ENCODE results near the gene KHDC1.

DNA sequence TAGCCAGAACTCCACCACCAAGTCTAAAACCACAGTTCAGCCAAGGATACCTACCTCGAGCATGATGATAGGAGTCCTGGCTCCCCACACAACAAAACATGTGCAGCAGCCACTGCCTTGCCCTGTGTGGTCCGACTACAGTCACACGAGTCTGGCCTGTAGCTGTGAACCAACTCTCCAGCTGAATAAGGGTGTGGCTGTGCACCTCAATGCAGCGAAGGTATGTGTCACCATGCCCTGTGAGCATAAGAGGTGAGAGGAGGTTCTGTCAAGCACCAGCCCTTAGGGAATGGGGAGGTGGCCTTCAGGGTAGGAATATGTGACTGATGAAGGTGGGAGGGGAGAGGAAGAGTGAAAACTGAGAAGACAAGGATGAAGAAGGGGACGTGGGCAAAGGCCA is 21.0 kb downstream of the KHDC1 start:
- TF ChIP-seq, protein P1, sequence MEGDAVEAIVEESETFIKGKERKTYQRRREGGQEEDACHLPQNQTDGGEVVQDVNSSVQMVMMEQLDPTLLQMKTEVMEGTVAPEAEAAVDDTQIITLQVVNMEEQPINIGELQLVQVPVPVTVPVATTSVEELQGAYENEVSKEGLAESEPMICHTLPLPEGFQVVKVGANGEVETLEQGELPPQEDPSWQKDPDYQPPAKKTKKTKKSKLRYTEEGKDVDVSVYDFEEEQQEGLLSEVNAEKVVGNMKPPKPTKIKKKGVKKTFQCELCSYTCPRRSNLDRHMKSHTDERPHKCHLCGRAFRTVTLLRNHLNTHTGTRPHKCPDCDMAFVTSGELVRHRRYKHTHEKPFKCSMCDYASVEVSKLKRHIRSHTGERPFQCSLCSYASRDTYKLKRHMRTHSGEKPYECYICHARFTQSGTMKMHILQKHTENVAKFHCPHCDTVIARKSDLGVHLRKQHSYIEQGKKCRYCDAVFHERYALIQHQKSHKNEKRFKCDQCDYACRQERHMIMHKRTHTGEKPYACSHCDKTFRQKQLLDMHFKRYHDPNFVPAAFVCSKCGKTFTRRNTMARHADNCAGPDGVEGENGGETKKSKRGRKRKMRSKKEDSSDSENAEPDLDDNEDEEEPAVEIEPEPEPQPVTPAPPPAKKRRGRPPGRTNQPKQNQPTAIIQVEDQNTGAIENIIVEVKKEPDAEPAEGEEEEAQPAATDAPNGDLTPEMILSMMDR (IDR thresholded peaks at IDR 0.05): no peak
- TF ChIP-seq POLR2AphosphoS5 (IDR thresholded peaks at IDR 0.05): no peak
- no peak for TF ChIP-seq POLR2A (IDR thresholded peaks at IDR 0.05)

Measured in breast epithelium (tissue), 3 donors.